SU-DHL-6 (cell line): ENCODE measurements around the gene RAPH1.

Experiments used
- H2AFZ ChIP-seq: fragments of 200-600 bp; sonication (generic); 2 replicates; pipeline ENCODE4 v1.6.1; 2014; ENCODE audit warnings: low read depth, mild to moderate bottlenecking, moderate library complexity, mixed read lengths, antibody characterized with exemption, low read length; ENCODE audit not compliant: severe bottlenecking
- H3F3A ChIP-seq: fragments of 200-600 bp; shearing (Covaris generic); 2 replicates; pipeline ENCODE4 v1.6.0; 2016; ENCODE audit warnings: antibody characterized with exemption, mild to moderate bottlenecking; ENCODE audit not compliant: insufficient read depth
- H3K27ac ChIP-seq: fragments of 200-600 bp; sonication (generic); 2 replicates; pipeline ENCODE4 v1.5.1; 2016; ENCODE audit warnings: low read depth, mild to moderate bottlenecking, low read length, moderate library complexity, mixed read lengths
- H3K27me3 ChIP-seq: fragments of 200-600 bp; sonication (generic), shearing (Covaris generic); 2 replicates; pipeline ENCODE4 v1.6.0; 2014; ENCODE audit warnings: mild to moderate bottlenecking, low read length
- H3K36me3 ChIP-seq: fragments of 200-600 bp; sonication (generic); 2 replicates; pipeline ENCODE4 v1.6.1; 2014; ENCODE audit warnings: mild to moderate bottlenecking, low read length, mixed read lengths
- H3K4me2 ChIP-seq: fragments of 300-600, 200-600 bp; shearing (Covaris generic), sonication (generic); 2 replicates; pipeline ENCODE4 v1.6.0; 2014; ENCODE audit warnings: low read length, low read depth, mild to moderate bottlenecking; ENCODE audit not compliant: poor library complexity, severe bottlenecking
- H3K4me3 ChIP-seq: fragments of 200-600 bp; sonication (generic); 2 replicates; pipeline ENCODE4 v1.5.1; 2014; ENCODE audit warnings: antibody characterized with exemption, low read length, mild to moderate bottlenecking, mixed read lengths; ENCODE audit not compliant: insufficient read depth, poor library complexity, severe bottlenecking
- H3K79me2 ChIP-seq: fragments of 200-600 bp; sonication (generic); 2 replicates; pipeline ENCODE4 v1.6.1; 2014; ENCODE audit warnings: mild to moderate bottlenecking, low read length, moderate library complexity; ENCODE audit not compliant: insufficient read depth
- H3K9ac ChIP-seq: fragments of 200-600 bp; sonication (generic); 2 replicates; pipeline ENCODE4 v1.7.0; 2014; ENCODE audit warnings: mild to moderate bottlenecking, low read length
- H3K9me2 ChIP-seq: fragments of 200-600 bp; sonication (generic); replicated peaks from 2 replicates; pipeline ENCODE4 v1.6.1; 2014; ENCODE audit warnings: low read length; ENCODE audit not compliant: insufficient read depth
- H3K9me3 ChIP-seq: fragments of 200-600 bp; sonication (generic); 2 replicates; pipeline ENCODE4 v1.6.1; 2014; ENCODE audit warnings: low read length, mixed read lengths; ENCODE audit not compliant: insufficient read depth
- H4K20me1 ChIP-seq: fragments of 200-600 bp; sonication (generic); 2 replicates; pipeline ENCODE4 v1.6.1; 2014; ENCODE audit warnings: low read depth, mild to moderate bottlenecking, antibody characterized with exemption, low read length, moderate library complexity, mixed read lengths
- CTCF ChIP-seq: fragments of 200-600 bp; sonication (generic); IDR thresholded peaks from one replicate; pipeline ENCODE4 v1.5.1; 2017; ENCODE audit warnings: antibody characterized with exemption, mild to moderate bottlenecking, low read length, moderate library complexity; ENCODE audit not compliant: insufficient read depth, poor library complexity, severe bottlenecking

RAPH1 gene

DNA sequence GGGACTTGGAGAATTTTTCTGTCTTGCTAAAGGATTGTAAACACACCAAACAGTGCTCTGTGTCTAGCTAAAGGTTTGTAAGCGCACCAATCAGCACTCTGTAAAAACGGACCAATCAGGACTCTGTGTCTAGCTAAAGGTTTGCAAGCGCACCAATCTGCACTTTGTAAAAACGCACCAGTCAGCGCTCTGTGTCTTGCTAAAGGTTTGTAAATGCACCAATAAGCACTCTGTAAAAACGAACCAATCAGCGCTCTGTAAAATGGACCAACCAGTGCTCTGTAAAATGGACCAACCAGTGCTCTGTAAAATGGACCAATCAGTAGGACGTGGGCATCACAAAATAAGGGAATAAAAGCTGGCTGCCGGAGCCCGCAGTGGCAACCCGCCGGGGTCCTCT lies 190.4 kb downstream of the RAPH1 start:
- Histone ChIP-seq H3K79me2 (peaks cover 3% of the 10 kb centered on the region; the same call in 1 of the 2 replicates), H3K27ac (no peak overlapping the region), H3F3A (no peaks in the 10 kb centered on the region), H3K9ac (no peak overlapping the region), H3K27me3 (no peaks in the 10 kb centered on the region), H3K9me2 (no peaks in the 10 kb centered on the region), H3K9me3 (no peaks in the 10 kb centered on the region), H4K20me1 (no peaks in the 10 kb centered on the region), H3K4me3 (no peak overlapping the region), H3K36me3 (no peaks in the 10 kb centered on the region), H3K4me2 (no peak overlapping the region), H2AFZ (no peak overlapping the region)
- no peak for TF ChIP-seq CTCF
